Colonic mucosa (tissue), 4 donors: Measurements from ENCODE around the gene HSF4. TPM values are rescaled to one million over a fixed set of nuclear protein-coding genes. Genes with fewer than 3 reads are reported as not detected.
"Not testable (repeated sequence)": the region's sequence is repeated elsewhere in the genome, so short reads cannot be mapped to it uniquely, and the experiment has no call there.

ENCODE experiments used
- DNase-seq: peaks from one replicate; pipeline ENCODE4 v3.0.0-alpha.2; 2020
- H3K27ac ChIP-seq: fragments of 200-600 bp; one replicate; pipeline ENCODE4 v1.8.0; 2021
- H3K27me3 ChIP-seq: fragments of 200-600 bp; one replicate; pipeline ENCODE4 v1.8.0; 2021
- H3K36me3 ChIP-seq: fragments of 200-600 bp; one replicate; pipeline ENCODE4 v1.8.0; 2021
- H3K4me1 ChIP-seq: fragments of 200-600 bp; one replicate; pipeline ENCODE4 v1.8.0; 2021; ENCODE audit warnings: mild to moderate bottlenecking
- H3K4me3 ChIP-seq: fragments of 200-600 bp; one replicate; pipeline ENCODE4 v1.8.0; 2021
- H3K9ac ChIP-seq, 2 donors: one replicate each; pipeline ENCODE4 v1.7.0; 2013; ENCODE audit warnings: control low read depth in 2 of 2, low read depth in 2 of 2, low read length in 2 of 2
- H3K9me3 ChIP-seq: fragments of 200-600 bp; one replicate; pipeline ENCODE4 v1.8.0; 2021
- intact Hi-C: fragments of 100-400 bp; cut with DNase I; formaldehyde crosslinking; loops from one replicate; pipeline ENCODE4 v1.14.1; 2022
- total RNA-seq, 2 donors: library from RNA; stranded (reverse); fragmentation: NEBNext Ultra II Directional in 1 of 2; extraction: Animal tissue kit (Norgen Biotek cat#: 25700) in 1 of 2; gene quantifications; one replicate each; pipeline ENCODE4 v1.2.1, GENCODE V29; 2021
- TF ChIP-seq, protein P1 (sequence below): fragments of 200-600 bp; IDR thresholded peaks from one replicate; pipeline ENCODE4 v1.8.0; 2022; ENCODE audit warnings: antibody characterized with exemption, mild to moderate bottlenecking
- donor health status: healthy.
- donor health status: DM: no; HTN: no; CAD: no.
- donor health status: DM: no; HTN: no; CAD: no.

The HSF4 gene
- total RNA-seq, 2 donors from 2014 or later: 23.6 TPM

- intact Hi-C loops: no loop called here
- H3K27ac ChIP-seq: no peak overlapping the region
- H3K36me3 ChIP-seq: no peaks in the 10 kb centered on the region
- DNase-seq: no peak
- H3K9me3 ChIP-seq: no peaks in the 10 kb centered on the region
- no peaks in the 10 kb centered on the region for H3K4me1 ChIP-seq
- TF ChIP-seq, protein P1, sequence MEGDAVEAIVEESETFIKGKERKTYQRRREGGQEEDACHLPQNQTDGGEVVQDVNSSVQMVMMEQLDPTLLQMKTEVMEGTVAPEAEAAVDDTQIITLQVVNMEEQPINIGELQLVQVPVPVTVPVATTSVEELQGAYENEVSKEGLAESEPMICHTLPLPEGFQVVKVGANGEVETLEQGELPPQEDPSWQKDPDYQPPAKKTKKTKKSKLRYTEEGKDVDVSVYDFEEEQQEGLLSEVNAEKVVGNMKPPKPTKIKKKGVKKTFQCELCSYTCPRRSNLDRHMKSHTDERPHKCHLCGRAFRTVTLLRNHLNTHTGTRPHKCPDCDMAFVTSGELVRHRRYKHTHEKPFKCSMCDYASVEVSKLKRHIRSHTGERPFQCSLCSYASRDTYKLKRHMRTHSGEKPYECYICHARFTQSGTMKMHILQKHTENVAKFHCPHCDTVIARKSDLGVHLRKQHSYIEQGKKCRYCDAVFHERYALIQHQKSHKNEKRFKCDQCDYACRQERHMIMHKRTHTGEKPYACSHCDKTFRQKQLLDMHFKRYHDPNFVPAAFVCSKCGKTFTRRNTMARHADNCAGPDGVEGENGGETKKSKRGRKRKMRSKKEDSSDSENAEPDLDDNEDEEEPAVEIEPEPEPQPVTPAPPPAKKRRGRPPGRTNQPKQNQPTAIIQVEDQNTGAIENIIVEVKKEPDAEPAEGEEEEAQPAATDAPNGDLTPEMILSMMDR: no peak
- no peak overlapping the region for H3K4me3 ChIP-seq
- H3K9ac ChIP-seq: no peak overlapping the region
- no peaks in the 10 kb centered on the region for H3K27me3 ChIP-seq
Measured at GRCh38 chr16:67120025-67120424, 44.5 kb upstream of the HSF4 start.

- intact Hi-C loops, H3K9ac ChIP-seq, H3K27ac ChIP-seq, H3K4me1 ChIP-seq, H3K4me3 ChIP-seq, DNase-seq, H3K27me3 ChIP-seq, H3K36me3 ChIP-seq, H3K9me3 ChIP-seq: not testable (repeated sequence)
Measured at GRCh38 chr16:67122799-67123198, 41.7 kb upstream of the HSF4 start.

DNA sequence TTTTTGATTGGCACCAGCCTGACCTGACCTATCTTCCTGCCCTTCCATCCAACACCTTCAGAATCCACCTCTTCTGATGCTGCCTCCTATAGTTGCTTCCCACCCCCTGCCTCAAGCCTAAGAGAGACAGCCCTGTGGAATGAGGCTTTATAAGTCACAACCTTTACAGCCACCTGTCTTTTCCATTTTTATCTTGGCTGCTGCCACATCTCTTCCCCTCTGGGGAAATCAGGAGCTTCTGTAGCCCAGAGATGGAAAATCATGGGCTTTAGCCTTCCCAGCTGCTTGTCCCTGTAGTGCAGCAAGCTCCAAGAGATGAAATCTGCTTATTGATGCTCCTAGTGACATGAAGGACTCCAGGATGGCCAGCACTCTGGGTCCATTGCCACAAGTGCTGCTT, 36.1 kb upstream of the HSF4 start:
- TF ChIP-seq, protein P1: no peak
- H3K9me3 ChIP-seq: no peaks in the 10 kb centered on the region
- H3K4me1 ChIP-seq: no peaks in the 10 kb centered on the region
- no peaks in the 10 kb centered on the region for H3K36me3 ChIP-seq
- intact Hi-C loops: no loop called here
- no peak overlapping the region for H3K4me3 ChIP-seq
- H3K27ac ChIP-seq: no peak overlapping the region
- DNase-seq: no peak
- H3K9ac ChIP-seq: no peak overlapping the region
- no peaks in the 10 kb centered on the region for H3K27me3 ChIP-seq

- Histone ChIP-seq H3K9me3 (no peaks in the 10 kb centered on the region), H3K4me3 (no peak overlapping the region), H3K27ac (no peak overlapping the region), H3K36me3 (no peaks in the 10 kb centered on the region), H3K9ac (no peak overlapping the region), H3K27me3 (no peaks in the 10 kb centered on the region), H3K4me1 (no peaks in the 10 kb centered on the region)
- intact Hi-C loops: no loop called here
- TF ChIP-seq, protein P1: no peak
- no peak for DNase-seq
Measured at GRCh38 chr16:67128887-67129286, 35.7 kb upstream of the HSF4 start.

DNA sequence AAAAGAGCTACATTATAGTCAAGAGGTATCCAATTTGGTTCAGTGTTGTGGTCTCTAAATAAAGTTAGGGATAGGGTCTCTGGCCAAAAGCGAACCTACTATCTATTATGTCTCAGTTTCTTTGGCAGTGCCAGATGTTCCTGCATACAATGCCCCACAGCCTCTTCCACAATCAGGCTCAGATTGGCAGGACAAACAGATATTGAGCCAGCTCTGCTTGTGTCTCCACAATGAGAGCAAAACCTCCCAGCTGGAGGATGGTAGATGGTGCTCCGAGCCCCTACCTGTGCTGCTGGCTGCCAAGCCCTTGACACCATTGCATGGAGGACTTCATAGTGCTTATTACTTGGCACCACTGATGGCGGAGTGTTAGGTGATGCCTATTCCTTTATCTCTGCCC, 35.1 kb upstream of the HSF4 start:
- TF ChIP-seq, protein P1: no peak
- peaks cover 2% of the 10 kb centered on the region for H3K36me3 ChIP-seq
- H3K4me1 ChIP-seq: no peaks in the 10 kb centered on the region
- no peaks in the 10 kb centered on the region for H3K27me3 ChIP-seq
- no peak for DNase-seq
- no peak overlapping the region for H3K4me3 ChIP-seq
- no peak overlapping the region for H3K27ac ChIP-seq
- no peaks in the 10 kb centered on the region for H3K9me3 ChIP-seq
- H3K9ac ChIP-seq: no peak overlapping the region
- intact Hi-C loops: no loop called here

- DNase-seq: no peak
- intact Hi-C loops: no loop called here
- Histone ChIP-seq H3K9me3 (no peaks in the 10 kb centered on the region), H3K27me3 (no peaks in the 10 kb centered on the region), H3K27ac (no peak overlapping the region), H3K9ac (no peak overlapping the region), H3K36me3 (peaks cover 7% of the 10 kb centered on the region), H3K4me3 (no peak overlapping the region), H3K4me1 (no peaks in the 10 kb centered on the region)
- TF ChIP-seq, protein P1: no peak
Measured at GRCh38 chr16:67137605-67138004, 26.9 kb upstream of the HSF4 start.
